ENCODE data around the gene KISS1R. TPM values are rescaled to one million over a fixed set of nuclear protein-coding genes. Genes with fewer than 3 reads are reported as not detected.

KISS1R gene
- total RNA-seq = not detected in 2 replicates

GRCh38 chr19:917323-918151 lies at the start of gene KISS1R:
Gene KISS1R, plus strand, starts transcription at chr19:917333. Its CDS starts 170 bp downstream, at chr19:917503.

GRCh38 chr19:892894-893689 lies 24.0 kb upstream of the KISS1R start, which contains the start of the genes MED16 and RNU6-9:
Gene MED16, minus strand, starts transcription at chr19:893187. Its CDS starts 2,056 bp downstream, at chr19:891131.
Gene RNU6-9, plus strand, starts transcription at chr19:893484.

GRCh38 chr19:913080-913748 lies 3.9 kb upstream of the KISS1R start, which contains the start of gene R3HDM4:
Gene R3HDM4, minus strand, starts transcription at chr19:913219. Its CDS starts 62 bp downstream, at chr19:913157.

GRCh38 chr19:925526-926322 lies 8.6 kb downstream of the KISS1R start, which contains the start of gene ARID3A:
Gene ARID3A, plus strand, starts transcription at chr19:926035. Its CDS starts 3,494 bp downstream, at chr19:929529.

Other genes with a start within 250 kb of the KISS1R start
- 189 and 372 TPM in 2 replicates for gene FSTL3, start 240.9 kb upstream of the KISS1R start, total RNA-seq
- gene PRSS57, start 221.9 kb upstream of the KISS1R start, total RNA-seq = not detected in 2 replicates
- 0.28 and 0.89 TPM in 2 replicates for gene PALM, start 208.4 kb upstream of the KISS1R start, total RNA-seq
- not detected in 2 replicates for gene MISP, start 166.2 kb upstream of the KISS1R start, total RNA-seq
- 69.5 and 117 TPM in 2 replicates for gene PTBP1, start 119.9 kb upstream of the KISS1R start, total RNA-seq
- gene PLPPR3, start 95.4 kb upstream of the KISS1R start, total RNA-seq = 0.59 and 0.78 TPM in 2 replicates
- not detected in 2 replicates for gene AZU1, start 89.5 kb upstream of the KISS1R start, total RNA-seq
- not detected in 2 replicates for gene PRTN3, start 76.3 kb upstream of the KISS1R start, total RNA-seq
- gene ELANE, start 65.0 kb upstream of the KISS1R start, total RNA-seq = not detected in 2 replicates
- gene CFD, start 57.7 kb upstream of the KISS1R start, total RNA-seq = 1.7 and 3.6 TPM in 2 replicates
- 28.8 and 44.4 TPM in 2 replicates for gene MED16, start 24.1 kb upstream of the KISS1R start, total RNA-seq
- gene RNU6-9, start 23.8 kb upstream of the KISS1R start, total RNA-seq = not detected in 2 replicates
- 21.1 and 32.8 TPM in 2 replicates for gene R3HDM4, start 4.1 kb upstream of the KISS1R start, total RNA-seq
- 28.2 and 30.3 TPM in 2 replicates for gene ARID3A, start 8.7 kb downstream of the KISS1R start, total RNA-seq
- 36.4 and 47.5 TPM in 2 replicates for gene WDR18, start 67.0 kb downstream of the KISS1R start, total RNA-seq
- gene GRIN3B, start 83.1 kb downstream of the KISS1R start, total RNA-seq = 0.59 and 0.65 TPM in 2 replicates
- gene TMEM259, start 103.8 kb downstream of the KISS1R start, total RNA-seq = 67.4 and 96.1 TPM in 2 replicates
- gene RNU6-2, start 104.2 kb downstream of the KISS1R start, total RNA-seq = not detected in 2 replicates
- 284 and 606 TPM in 2 replicates for gene CNN2, start 109.3 kb downstream of the KISS1R start, total RNA-seq
- 9.2 and 10.2 TPM in 2 replicates for gene ABCA7, start 122.8 kb downstream of the KISS1R start, total RNA-seq
- gene ARHGAP45, start 149.8 kb downstream of the KISS1R start, total RNA-seq = 0.89 and 0.97 TPM in 2 replicates
- 63.5 and 107 TPM in 2 replicates for gene POLR2E, start 178.0 kb downstream of the KISS1R start, total RNA-seq
- 159 and 328 TPM in 2 replicates for gene GPX4, start 186.7 kb downstream of the KISS1R start, total RNA-seq